HG03103 (cell line): ENCODE data around the gene CLEC17A.
"Not testable (repeated sequence)": the region's sequence is repeated elsewhere in the genome, so short reads cannot be mapped to it uniquely, and the experiment has no call there.

Experiments used
- ATAC-seq: cut with Tn5 transposase; IDR thresholded peaks from one replicate; pipeline ENCODE4 v1.9.1; 2021; ENCODE audit warnings: low read depth; ENCODE audit not compliant: unreplicated experiment

Gene CLEC17A, protein sequence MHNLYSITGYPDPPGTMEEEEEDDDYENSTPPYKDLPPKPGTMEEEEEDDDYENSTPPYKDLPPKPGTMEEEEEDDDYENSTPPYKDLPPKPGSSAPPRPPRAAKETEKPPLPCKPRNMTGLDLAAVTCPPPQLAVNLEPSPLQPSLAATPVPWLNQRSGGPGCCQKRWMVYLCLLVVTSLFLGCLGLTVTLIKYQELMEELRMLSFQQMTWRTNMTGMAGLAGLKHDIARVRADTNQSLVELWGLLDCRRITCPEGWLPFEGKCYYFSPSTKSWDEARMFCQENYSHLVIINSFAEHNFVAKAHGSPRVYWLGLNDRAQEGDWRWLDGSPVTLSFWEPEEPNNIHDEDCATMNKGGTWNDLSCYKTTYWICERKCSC

GRCh38 chr19:14582894-14583340 is at the start of gene CLEC17A:
Gene CLEC17A (plus strand): TSS chr19:14583084. CDS start chr19:14583161, 77 bp downstream.
- ATAC-seq, result no peak

DNA sequence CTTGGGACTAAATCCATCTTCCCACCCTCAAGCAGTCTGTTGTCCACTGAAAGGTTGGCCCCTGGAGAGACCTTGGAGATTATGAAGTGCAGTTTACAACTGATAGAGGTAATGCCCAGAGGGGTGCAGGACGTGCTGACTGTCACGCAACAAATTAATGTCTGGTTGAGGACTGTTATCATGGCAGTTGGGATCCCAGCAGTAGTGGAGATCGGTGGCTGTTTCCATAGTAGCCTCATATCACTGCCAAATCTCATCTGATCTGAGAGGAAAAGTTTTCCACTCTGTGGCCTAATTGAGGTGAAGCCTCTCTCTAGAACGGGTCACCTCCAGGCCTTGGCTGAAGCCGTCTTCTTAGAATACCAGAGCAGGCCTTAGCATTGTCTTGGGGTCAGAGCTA is 49.4 kb upstream of the CLEC17A start:
- ATAC-seq, result no peak

- no peak for ATAC-seq
Observed at GRCh38 chr19:14536926-14537692, 45.8 kb upstream of the CLEC17A start.

DNA sequence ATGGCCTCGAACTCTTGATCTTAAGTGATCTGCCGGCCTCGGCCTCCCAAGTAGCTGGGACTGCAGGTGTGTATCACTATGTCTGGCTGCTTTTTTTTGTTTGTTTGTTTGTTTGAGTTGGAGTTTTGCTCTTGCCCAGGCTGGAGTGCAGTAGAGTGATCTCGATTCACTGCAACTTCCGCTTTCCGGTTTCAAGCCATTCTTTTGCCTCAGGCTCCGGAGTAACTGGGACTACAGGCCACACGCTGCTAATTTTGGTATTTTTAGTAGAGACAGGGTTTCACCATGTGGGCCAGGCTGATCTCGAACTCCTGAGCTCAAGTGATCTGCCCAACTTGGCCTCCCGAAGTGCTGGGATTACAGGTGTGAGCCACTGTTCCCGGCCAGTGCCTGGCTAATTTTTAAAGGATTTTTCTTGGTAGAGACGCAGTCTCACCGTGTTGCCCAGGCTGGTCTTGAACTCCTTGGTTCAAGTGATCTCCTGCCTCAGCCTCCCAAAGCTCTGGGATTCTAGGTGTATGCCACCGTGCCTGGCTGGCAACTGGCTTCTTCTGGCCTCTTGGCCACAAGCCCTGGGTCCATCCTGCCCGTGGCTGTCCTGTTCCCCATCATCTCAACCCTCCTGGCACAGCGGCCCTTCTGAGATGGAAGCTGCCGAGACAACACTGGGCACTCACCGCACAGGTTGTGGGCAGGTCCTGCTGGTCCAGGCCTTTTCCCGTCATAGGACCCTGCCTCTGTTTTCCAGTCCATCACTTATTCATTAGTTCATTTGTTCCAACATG is 42.0 kb upstream of the CLEC17A start:
- no peak for ATAC-seq

- ATAC-seq, result not testable (repeated sequence)
Observed at GRCh38 chr19:14541979-14542378, 40.9 kb upstream of the CLEC17A start.

GRCh38 chr19:14542711-14543328 is 40.1 kb upstream of the CLEC17A start:
- ATAC-seq, result no peak

GRCh38 chr19:14544047-14544446 is 38.8 kb upstream of the CLEC17A start:
- ATAC-seq, result no peak

- ATAC-seq, result no peak
Observed at GRCh38 chr19:14544977-14545715, 37.7 kb upstream of the CLEC17A start.

- ATAC-seq, result no peak
Observed at GRCh38 chr19:14545716-14546082, 37.2 kb upstream of the CLEC17A start.

DNA sequence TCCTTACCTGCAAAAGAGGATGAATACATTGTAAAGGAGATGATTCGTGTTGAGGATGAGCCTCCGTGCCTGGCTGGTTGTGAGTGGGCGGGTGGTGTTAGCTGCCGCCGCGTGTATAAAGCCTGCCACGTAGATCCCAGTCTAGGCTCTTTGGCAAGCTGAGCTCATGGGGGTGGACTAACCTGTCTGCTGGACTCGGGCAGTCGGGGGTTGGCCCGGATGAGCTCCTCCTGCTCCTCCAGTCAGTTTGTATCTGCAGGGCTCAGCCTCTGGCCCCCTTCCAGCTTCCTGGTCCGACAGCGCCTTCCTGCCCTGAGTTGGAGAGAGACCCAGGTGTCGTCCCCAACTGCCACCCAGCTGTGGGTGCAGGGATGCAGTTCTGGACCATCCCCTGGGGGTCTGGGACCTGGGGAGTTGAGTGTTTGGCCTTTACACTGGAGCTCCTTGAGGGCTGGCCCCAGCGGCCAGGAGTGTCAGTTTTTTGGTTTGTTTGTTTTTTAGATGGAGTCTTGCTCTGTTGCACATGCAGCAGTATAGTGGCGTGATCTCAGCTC is 32.6 kb upstream of the CLEC17A start:
- ATAC-seq, result no peak

DNA sequence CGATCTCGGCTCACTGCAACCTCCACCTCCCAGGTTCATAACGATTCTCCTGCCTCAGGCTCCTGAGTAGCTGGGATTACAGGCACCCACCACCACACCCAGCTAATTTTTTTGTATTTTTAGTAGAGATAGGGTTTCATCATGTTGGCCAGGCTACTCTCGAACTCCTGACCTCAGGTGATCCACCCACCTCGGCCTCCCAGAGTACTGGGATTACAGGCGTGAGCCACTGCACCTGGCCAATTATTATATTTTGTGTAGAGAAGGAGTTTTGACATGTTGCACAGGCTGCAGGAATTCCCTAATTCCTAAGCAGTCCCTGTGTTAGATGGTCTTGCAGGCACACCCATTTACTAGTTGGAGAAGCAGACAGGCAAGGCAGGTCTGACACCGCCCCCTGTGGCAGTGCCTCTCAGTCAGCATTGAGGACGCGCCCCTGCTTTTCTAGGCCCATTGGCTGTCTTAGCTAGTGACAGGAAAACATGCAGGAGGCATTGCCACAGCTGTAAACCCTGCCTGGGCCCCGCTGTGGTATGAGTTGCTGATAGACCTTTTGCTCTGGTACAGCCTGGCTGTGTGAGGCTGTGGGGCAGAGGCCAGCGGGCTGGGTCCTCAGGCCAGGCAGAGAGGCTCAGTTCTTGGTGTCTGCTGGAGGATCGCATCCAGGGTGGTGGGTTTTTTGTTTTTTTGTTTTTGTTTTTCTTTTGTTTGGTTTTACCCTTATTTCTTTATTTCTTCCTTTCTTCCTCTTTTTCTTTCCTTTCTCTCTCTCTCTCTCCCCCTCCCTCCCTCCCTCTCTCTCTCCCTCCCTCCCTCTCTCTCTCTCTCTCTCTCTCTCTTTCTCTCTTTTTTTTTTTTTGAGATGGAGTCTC is 31.5 kb upstream of the CLEC17A start:
- ATAC-seq, result not testable (repeated sequence)

DNA sequence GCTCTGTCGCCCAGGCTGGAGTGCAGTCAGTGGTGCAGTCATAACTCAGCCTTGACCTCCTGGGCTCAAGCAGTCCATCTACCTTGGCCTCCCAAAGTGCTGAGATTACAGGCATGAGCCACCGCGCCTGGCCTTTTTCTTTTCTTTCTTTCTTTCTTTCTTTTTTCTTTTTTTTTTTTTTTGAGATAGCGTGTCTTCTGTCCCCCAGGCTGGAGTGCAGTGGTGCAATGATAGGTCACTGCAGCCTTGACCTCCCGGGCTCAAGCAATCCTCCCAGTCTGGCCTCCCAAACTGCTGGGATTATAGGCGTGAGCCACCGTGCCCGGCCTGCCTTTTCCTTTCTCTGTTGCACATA is 30.9 kb upstream of the CLEC17A start:
- ATAC-seq, result not testable (repeated sequence)

- no peak for ATAC-seq
Observed at GRCh38 chr19:14553042-14553938, 29.6 kb upstream of the CLEC17A start.

DNA sequence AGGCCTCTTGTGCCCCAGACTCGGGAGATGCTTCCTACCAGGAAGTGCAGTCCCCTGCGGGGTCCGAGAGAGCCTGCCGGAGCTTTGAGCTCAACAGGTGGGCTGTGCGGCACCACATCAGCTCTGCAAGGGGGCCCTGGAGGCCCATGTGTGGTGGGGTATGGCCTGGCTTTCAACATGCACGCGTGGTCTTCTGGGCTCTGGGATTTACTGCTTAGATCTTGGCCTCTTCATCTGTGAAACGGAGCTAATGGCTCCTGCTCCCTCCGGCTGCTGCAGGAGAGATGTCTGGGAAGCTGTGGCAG is 29.0 kb upstream of the CLEC17A start:
- ATAC-seq, result no peak

- ATAC-seq, result no peak
Observed at GRCh38 chr19:14554382-14554812, 28.5 kb upstream of the CLEC17A start.

DNA sequence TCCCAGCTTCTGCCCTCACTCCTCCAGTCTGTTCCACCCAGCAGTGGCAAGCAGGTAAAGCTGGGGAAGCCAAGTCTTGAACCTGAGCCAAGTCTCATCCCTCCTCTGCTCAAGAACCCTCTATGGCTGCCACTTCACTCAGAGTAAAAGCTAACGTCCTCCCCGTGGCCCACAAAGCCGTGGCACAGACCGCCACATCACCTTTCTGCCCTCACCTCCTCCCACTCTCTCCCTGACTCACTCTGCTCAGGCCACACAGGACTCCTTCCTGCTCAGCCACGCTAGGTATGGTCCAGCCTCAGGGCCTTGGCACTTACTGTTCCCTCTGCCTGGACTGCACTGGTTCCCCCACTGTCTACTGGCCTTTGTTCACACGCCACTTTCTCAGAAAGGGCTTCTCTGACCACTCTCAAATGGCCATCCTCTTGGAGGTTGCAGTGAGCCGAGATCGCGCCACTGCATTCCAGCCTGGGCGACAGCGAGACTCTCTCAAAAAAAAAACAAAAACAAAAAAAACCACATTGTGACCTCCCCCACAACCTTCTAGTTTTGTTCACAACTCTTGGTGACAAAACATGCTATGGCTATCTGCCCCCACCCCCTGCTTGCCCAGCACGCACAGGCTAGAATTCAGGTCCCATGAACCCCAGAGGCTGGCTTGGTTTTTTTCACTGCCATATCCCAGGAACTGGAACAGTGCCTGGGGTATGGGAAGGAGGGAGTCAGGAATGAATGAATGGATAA is 26.8 kb upstream of the CLEC17A start:
- no peak for ATAC-seq

DNA sequence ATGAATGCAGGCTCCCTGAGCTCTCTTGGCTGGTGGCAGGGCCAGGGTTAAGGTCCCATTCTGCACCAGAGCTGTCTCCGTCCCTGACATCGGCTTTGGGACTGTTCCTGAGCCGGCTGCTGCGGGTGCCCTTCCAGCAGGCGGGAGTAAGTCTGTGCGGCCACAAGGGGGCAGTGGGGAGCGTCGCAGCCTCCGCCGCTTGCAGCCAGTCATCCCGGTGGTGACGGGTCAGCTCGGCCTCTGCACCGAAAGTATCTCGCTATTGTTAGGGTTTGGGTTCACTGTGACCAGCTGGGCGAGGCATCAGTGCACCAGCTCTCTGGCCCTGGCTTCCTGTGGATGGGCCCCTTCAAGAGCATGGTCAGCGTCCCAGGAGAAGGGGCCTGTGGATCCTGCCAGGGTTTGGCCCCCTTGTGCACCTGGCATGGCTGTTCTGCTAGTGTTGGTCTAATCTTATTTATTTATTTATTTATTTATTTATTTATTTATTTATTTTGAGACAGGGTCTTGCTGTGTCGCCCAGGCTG is 26.2 kb upstream of the CLEC17A start:
- ATAC-seq, result no peak
